Nephron (organoid): ENCODE results near the gene KRT76.

Source experiments
- H3K27ac Mint-ChIP-seq, 3 experiments: 2 replicates each; pipeline ENCODE4 v1.8.0; 2020; ENCODE audit warnings: mixed read lengths in 3 of 3, mild to moderate bottlenecking in 2 of 3, moderate library complexity in 1 of 3
- H3K27me3 Mint-ChIP-seq: 2 replicates; pipeline ENCODE4 v1.8.0; 2021; ENCODE audit warnings: low read depth, mild to moderate bottlenecking, moderate library complexity, mixed read lengths
- H3K36me3 Mint-ChIP-seq: 2 replicates; pipeline ENCODE4 v1.8.0; 2020; ENCODE audit warnings: low read depth, mixed read lengths
- H3K4me1 Mint-ChIP-seq: 2 replicates; pipeline ENCODE4 v1.8.0; 2020; ENCODE audit warnings: mixed read lengths
- H3K4me3 Mint-ChIP-seq, 3 experiments: 2 replicates each; pipeline ENCODE4 v1.8.0; 2020; ENCODE audit warnings: mild to moderate bottlenecking in 3 of 3, mixed read lengths in 3 of 3, moderate library complexity in 2 of 3
- H3K9me3 Mint-ChIP-seq: 2 replicates; pipeline ENCODE4 v1.8.0; 2020; ENCODE audit warnings: mixed read lengths
- TF ChIP-seq, protein P1 (sequence below), 3 experiments: fragments of 200-600 bp; sonication (generic); IDR thresholded peaks; one replicate each; pipeline ENCODE4 v1.5.0; 2021; ENCODE audit warnings: antibody characterized with exemption in 3 of 3; ENCODE audit not compliant: unreplicated experiment in 3 of 3

Gene KRT76

DNA sequence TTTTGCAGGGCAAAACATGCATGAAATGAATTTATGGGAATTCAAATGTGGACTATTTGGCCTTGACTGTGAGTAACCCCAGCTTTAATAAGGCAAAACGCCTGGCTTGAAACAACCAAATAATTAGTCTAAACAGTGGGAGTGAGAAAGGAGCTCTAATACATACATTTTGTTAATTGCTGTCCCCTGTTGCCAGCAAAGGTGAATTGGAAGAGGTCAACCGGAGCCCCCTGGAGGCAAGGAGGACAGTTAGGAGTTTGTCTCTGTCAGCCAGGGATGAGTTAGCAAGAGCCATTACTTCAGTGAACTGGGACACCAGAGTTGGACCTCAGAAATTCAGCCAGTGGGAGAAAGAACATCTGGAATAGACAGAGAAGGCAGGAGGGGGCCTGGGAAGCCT is 17.4 kb downstream of the KRT76 start:
- Mint-ChIP-seq H3K4me1 (no peaks in the 10 kb centered on the region), H3K9me3 (peaks cover 19% of the 10 kb centered on the region), H3K27me3 (peaks cover 13% of the 10 kb centered on the region), H3K27ac (no peak overlapping the region), H3K4me3 (no peak overlapping the region), H3K36me3 (no peaks in the 10 kb centered on the region)
- TF ChIP-seq, protein P1, sequence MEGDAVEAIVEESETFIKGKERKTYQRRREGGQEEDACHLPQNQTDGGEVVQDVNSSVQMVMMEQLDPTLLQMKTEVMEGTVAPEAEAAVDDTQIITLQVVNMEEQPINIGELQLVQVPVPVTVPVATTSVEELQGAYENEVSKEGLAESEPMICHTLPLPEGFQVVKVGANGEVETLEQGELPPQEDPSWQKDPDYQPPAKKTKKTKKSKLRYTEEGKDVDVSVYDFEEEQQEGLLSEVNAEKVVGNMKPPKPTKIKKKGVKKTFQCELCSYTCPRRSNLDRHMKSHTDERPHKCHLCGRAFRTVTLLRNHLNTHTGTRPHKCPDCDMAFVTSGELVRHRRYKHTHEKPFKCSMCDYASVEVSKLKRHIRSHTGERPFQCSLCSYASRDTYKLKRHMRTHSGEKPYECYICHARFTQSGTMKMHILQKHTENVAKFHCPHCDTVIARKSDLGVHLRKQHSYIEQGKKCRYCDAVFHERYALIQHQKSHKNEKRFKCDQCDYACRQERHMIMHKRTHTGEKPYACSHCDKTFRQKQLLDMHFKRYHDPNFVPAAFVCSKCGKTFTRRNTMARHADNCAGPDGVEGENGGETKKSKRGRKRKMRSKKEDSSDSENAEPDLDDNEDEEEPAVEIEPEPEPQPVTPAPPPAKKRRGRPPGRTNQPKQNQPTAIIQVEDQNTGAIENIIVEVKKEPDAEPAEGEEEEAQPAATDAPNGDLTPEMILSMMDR (IDR thresholded peaks at IDR 0.05; ENCODE audit: unreplicated experiment in 3 of 3) = no peak

DNA sequence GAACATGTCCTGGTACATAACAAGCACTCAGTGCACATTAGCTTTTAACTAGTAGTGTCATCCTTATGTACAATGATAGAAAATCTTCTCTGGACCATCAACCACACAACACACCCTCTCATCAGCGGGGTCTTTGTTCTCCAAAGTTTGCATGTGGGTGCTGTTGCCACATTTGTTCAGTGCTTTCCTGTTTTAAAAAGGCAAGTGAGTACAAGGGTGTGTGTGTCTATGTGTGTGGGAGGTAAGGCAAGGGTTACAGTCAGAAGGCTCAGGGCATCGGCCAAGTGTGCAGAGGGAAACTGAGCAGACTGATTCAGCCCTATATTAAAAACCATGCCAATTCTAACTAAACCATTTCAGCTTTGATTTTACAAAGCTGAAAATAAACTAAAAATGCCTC is 17.9 kb downstream of the KRT76 start:
- Mint-ChIP-seq H3K27ac (no peak overlapping the region), H3K4me1 (no peaks in the 10 kb centered on the region), H3K36me3 (no peaks in the 10 kb centered on the region), H3K27me3 (peaks cover 13% of the 10 kb centered on the region), H3K9me3 (peaks cover 19% of the 10 kb centered on the region), H3K4me3 (no peak overlapping the region)
- TF ChIP-seq, protein P1 (IDR thresholded peaks at IDR 0.05; ENCODE audit: unreplicated experiment in 3 of 3) = no peak

DNA sequence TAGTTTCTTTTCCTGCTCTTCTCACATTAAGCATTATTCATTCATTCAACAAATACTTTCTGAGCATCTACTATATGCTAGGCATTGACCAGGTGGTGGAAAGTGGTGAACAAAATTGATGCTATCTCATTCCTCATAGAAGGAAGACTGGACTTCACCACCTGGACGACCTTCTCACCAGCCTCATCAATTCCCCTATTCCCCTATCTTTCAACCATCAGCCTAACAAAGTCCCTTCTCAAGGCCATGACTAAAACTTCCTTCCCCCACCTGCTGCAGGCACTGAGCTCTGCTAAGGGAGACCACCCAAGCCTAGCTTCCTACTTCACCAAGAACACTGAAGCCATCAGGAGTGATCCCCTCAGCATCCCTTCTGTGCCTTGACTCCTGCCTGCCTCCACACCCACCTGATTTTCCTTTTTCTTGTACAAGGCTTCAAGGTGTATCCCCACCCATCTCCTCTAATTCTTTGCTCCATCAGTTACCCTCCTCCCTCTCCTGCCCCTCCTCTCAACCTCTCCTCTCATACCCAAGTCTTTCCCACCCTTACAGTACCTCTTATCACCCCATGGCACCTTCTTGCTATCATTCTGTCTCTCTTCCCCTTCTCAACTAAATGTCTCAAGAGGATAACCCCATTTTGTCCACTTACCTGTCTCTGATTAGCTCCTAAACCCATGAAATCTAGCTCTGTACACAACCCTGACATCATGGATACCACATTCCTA is 19.5 kb downstream of the KRT76 start:
- TF ChIP-seq, protein P1 (IDR thresholded peaks at IDR 0.05; ENCODE audit: unreplicated experiment in 3 of 3) = no peak
- Mint-ChIP-seq H3K36me3 (no peaks in the 10 kb centered on the region), H3K9me3 (peaks cover 19% of the 10 kb centered on the region), H3K27me3 (peaks cover 16% of the 10 kb centered on the region), H3K4me1 (no peaks in the 10 kb centered on the region), H3K4me3 (no peak overlapping the region), H3K27ac (no peak overlapping the region)

DNA sequence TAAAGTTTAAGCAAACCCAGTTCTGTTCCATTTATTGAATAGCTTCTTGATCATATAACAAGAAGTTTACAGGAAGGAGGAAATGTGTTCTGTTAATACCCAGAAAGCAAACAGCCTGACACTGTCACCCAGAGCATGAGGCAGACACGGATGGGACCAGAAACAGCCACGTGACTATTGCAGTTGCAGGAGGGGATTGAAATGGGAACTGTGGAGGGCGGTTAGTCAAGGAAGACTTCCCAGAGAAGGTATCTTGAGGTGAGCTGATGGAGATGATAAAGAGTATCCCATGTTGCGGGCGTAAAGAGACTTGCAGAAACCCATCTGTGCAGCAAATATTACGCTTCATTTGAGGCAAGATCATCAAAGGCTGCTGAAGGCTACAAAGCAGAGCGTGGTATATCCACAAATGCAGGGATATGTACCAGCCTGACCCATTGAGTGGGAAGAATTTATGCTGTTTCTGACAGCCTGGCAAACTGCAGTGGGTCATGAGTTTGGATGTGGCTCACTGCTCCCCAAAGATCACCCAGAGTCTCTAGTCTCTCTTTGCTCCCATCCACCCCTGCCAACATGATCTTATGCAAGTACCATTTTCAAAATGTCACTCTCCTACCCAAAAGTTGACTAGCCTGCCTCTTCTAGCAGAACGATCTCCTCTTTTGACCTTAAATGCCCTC is 20.7 kb downstream of the KRT76 start:
- Mint-ChIP-seq H3K4me3 (no peak overlapping the region), H3K27ac (no peak overlapping the region), H3K27me3 (peaks cover 27% of the 10 kb centered on the region), H3K4me1 (no peaks in the 10 kb centered on the region), H3K36me3 (no peaks in the 10 kb centered on the region), H3K9me3 (peaks cover 17% of the 10 kb centered on the region)
- TF ChIP-seq, protein P1 (IDR thresholded peaks at IDR 0.05; ENCODE audit: unreplicated experiment in 3 of 3) = no peak

DNA sequence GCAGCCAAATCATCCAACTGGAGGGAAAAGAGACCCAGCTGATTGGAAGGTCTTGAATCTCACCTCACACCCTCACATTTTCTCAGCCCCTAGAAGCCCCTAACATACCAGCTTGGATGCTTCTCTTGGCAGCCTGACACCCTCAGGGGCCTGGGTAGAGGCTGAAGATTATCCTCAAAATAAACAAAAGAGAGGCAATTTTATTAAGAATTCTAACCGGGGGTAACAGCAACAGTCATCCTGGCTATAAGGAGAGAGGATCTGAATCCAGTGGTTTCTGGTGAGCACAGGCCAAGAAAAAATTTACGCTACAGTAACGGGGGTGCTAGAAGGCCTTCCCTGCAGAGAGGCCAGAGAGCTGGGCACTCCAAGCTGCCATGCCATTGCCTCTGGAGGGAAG is 21.6 kb downstream of the KRT76 start:
- H3K36me3 Mint-ChIP-seq = no peaks in the 10 kb centered on the region
- no peaks in the 10 kb centered on the region for H3K4me1 Mint-ChIP-seq
- peaks cover 11% of the 10 kb centered on the region for H3K9me3 Mint-ChIP-seq
- H3K4me3 Mint-ChIP-seq = no peak overlapping the region
- peaks cover 33% of the 10 kb centered on the region for H3K27me3 Mint-ChIP-seq
- H3K27ac Mint-ChIP-seq = no peak overlapping the region
- TF ChIP-seq, protein P1 (IDR thresholded peaks at IDR 0.05; ENCODE audit: unreplicated experiment in 3 of 3) = no peak

DNA sequence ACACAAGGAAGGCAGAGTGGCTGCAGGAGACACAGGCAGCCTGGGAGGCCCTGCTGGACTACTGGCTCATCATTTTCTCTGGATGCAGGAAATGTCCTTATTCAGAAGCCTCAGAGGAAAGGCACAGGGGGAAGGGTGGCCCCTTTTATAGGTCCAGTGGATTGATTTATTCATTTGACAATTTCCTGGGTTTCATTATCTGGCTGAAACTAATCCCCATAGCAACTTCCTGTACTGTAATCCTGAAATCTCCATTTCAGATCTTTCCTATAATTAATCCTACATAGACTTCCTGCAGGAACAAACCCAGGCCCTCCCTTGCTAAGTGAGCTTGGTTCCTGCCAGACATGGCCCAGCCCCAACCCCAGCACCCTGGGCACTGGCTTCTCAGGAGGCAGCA is 23.0 kb downstream of the KRT76 start:
- H3K27me3 Mint-ChIP-seq = peaks cover 39% of the 10 kb centered on the region
- no peaks in the 10 kb centered on the region for H3K4me1 Mint-ChIP-seq
- H3K36me3 Mint-ChIP-seq = no peaks in the 10 kb centered on the region
- TF ChIP-seq, protein P1 (IDR thresholded peaks at IDR 0.05; ENCODE audit: unreplicated experiment in 3 of 3) = no peak
- H3K27ac Mint-ChIP-seq = no peak overlapping the region
- H3K4me3 Mint-ChIP-seq = no peak overlapping the region
- peaks cover under 1% of the 10 kb centered on the region for H3K9me3 Mint-ChIP-seq
